HG03575 (cell line): ENCODE data around the gene TMEM184A.
"Not testable (repeated sequence)": the region's sequence is repeated elsewhere in the genome, so short reads cannot be mapped to it uniquely, and the experiment has no call there.

Experiments used
- ATAC-seq: cut with Tn5 transposase; IDR thresholded peaks from one replicate; pipeline ENCODE4 v1.9.1; 2021; ENCODE audit not compliant: unreplicated experiment, insufficient number of reproducible peaks, low FRiP score; ENCODE audit errors: extremely low read depth

Gene TMEM184A

DNA sequence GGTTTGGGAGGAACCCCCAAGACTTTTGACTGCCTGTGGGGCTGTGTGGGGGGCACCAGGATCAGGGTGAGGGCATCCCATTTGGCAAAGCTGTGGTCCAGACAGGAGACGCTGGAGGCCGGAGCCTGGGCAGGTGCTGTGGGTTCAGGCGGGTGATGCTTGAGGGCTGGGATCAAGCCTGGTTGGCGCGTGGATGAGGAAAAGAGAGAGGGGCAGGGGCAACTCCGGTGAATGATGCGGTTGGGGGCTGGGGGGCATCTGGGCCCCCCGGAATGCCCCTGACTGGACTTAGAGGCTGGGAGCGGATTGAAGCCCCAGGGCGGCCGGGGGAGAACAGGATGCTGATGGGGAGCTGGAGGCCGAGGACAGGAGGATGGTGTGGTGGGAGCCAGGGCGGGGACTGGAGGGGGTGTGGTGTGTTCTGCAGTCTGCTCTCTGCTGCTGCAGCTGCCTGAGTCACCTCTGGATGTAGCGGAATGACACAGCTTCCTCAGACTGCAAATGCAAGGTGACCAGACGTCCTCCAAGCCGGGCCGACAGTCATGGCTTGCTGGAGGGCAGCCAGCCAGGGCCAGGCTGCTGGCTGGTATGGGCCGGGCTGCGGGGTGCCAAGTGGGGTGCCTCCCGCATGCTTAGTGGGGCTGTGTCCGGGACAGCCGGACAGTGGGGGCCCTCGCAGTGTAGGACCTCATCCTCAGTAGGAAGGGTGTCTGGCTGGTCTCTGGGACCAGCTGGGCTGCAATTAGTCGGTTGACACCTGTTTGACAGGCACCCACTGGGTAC is 22.3 kb downstream of the TMEM184A start:
- ATAC-seq: no peak

- ATAC-seq: no peak
These were observed 22.8 kb downstream of the TMEM184A start for GRCh38 chr7:1533255-1533546.

- ATAC-seq: no peak
These were observed 23.4 kb downstream of the TMEM184A start for GRCh38 chr7:1532456-1533254.

GRCh38 chr7:1531979-1532455 is 24.0 kb downstream of the TMEM184A start:
- no peak for ATAC-seq

DNA sequence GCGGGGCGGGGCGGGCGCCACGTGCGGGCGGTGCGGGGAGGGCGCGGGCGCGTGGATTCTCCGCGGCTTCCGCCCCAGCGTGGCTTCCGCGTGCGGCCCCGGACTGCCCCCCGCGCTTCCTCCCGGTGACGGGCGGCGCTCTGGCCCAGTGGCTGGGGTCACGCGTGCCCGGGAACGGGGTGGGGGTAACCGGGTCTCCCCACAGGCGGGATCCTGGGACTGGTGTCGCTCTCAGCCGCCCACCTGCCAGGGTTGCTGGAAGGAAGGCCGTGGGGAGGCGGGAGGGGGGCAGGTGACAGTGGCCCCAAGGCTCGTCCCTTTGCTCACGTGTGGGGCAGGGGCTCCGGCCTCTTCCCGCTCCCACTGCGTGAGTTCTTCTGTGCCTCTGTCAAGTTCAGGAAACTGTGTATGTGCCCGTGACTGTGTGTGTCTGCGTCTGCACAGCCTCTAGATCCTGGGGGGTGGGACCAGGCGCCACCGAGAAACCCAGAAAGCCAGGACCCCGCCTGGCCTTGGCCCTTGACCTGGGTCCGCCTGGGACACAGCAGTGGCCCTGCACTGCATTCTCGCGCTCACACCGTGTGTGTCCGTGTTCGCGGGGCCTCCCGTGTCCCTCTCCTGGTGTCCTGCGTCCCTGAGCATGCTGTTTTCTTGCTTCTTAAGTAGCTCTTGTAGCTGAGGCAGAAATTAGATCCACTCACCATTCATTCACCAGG is 24.6 kb downstream of the TMEM184A start:
- ATAC-seq: no peak

GRCh38 chr7:1530946-1531262 is 25.1 kb downstream of the TMEM184A start:
- no peak for ATAC-seq

DNA sequence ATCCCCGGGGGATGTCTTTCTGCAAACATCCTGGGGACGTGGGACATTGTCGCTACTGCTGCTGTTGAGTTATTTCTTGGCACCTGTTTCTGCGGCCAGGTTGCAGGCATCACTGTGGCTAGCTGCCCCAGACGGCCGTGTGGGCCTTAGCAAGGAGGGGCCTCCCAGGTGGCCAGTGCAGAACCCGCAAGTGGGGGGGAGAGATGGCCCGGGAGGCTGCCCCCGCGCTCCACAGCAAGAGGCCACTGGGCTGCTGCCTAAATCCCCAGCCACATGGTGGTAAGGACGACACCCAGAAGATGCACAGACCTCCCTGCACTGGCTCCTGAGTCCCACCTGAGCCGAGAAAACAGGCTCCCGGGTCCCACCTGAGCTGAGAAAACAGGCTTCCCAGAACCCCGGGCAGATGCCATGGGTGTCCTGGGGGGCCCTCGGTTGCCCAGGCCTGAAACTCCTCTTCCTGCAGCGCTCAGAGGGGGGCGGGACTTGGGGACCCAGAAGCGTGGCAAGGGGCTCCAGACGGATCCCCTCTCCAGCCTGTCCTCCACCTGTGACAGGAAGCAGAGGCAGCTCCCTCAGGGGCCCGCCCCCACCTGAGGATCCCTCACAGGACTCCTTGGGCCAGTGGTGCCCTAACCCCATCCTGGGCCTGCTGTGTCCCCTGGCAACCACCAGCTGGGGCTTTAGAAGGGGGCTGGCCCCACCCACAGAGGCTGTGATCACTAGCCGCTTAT is 26.5 kb downstream of the TMEM184A start:
- ATAC-seq: no peak

GRCh38 chr7:1526271-1526754 is 29.7 kb downstream of the TMEM184A start:
- no peak for ATAC-seq

DNA sequence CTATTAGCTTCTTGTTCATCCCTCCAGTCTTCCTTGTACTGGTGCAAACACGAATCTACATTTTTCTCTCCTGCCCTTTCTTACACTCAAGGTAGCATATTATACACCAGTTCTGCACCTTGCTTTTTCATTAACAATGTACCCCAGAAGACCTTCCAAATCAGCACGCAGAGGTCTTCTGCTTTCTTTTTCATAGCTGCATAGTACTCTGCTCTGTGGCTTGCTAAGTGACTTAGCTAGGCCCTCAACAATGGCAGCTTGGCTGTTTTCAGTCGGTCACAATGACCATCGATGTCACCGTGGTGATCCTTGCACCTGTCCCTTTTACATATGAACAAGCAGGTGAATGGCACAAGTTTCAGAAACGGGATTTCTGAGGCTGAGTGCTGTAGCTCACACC is 30.6 kb downstream of the TMEM184A start:
- no peak for ATAC-seq

DNA sequence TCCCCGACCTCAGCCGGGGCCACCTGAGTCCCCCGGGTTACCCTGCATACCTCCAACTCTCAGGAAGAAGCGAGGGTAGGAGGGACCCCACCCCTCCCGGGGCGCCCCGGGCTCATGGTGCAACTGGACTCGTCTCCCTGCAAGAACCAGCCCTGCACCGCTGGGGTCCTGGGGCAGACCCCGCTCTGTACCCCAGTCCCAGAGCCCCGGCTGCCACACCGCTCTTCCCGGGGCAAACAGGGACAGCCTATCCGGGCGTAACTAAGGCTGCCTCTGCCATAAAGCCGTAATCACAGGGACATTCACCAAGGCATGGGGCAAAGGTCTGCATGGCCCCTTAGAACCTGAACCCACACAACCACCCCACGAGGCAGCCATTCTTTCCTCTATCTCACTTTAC is 32.2 kb downstream of the TMEM184A start:
- ATAC-seq: no peak

- ATAC-seq: no peak
These were observed 32.8 kb downstream of the TMEM184A start for GRCh38 chr7:1523208-1523607.

GRCh38 chr7:1521456-1521855 is 34.5 kb downstream of the TMEM184A start:
- ATAC-seq: no peak

DNA sequence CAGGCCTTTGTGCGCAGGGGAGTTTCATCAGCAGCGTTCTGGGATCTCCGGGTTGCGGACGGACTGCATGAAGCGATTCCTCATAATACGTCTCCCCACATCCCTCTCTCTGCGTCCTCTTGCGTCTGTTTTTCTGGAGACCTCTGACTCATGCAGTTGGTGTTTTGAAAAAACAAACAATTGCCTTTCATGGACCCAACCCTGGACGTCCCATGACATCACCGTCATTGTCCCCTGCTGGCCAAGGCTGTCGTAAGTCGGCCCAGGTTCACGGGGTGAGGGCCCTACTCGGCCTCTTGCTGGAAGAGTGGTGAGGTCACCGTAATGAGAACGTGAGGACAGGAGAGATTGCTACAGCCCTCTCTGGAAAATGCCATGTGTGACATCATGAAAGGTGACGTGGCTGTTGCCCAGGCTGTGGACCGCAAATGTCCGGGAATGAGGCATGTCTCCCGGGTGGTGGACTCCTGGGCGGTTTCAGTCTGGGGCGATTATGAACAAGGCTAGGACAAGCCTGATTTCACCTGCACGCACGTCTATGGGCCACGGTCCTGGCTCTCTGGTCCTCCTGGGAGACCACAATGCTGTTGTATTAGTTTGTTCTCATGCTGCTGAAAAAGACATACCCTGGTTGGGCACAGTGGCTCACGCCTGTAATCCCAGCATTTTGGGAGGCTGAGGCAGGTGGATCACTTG is 35.3 kb downstream of the TMEM184A start:
- no peak for ATAC-seq

- ATAC-seq: not testable (repeated sequence)
These were observed 36.6 kb downstream of the TMEM184A start for GRCh38 chr7:1519322-1519922.

DNA sequence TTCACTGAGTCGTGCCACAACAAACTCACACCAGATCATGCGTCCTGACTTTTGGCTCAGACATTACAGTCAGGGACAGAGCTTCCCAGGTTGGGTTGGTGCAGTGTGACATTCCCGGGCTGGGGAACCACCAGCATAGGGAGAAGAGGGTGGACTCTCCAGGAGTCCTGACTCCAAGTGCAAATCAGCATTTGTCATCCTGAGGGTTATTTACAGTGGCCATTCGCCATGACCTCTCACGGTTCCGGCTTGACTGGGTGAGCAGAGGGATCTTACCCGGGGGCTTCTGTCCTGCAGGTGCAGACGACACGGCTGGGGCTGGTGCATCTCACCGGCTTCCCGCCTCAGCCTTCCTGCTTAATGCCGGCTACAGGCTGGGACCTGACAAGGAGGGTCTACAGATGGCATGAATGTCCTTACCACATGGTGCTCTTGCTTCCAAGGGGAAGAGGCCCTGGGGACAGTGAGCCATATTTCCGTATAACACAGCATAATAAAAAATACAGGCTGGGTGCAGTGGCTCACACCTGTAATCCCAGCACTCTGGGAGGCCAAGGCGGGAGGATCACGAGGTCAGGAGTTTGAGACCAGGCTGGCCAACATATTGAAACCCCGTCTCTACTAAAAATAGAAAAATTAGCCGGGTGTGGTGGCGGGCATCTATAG is 39.3 kb downstream of the TMEM184A start:
- ATAC-seq: no peak

GRCh38 chr7:1515509-1515967 is 40.5 kb downstream of the TMEM184A start:
- not testable (repeated sequence) for ATAC-seq

GRCh38 chr7:1514995-1515401 is 41.0 kb downstream of the TMEM184A start:
- ATAC-seq: no peak

GRCh38 chr7:1514407-1514806 is 41.6 kb downstream of the TMEM184A start:
- ATAC-seq: no peak
